Inflammatory macrophage (primary cell): ENCODE measurements around the gene KCNK18.
"Not testable (repeated sequence)": the region's sequence is repeated elsewhere in the genome, so short reads cannot be mapped to it uniquely, and the experiment has no call there.

Experiments
- DNase-seq, 2 donors: peaks; one replicate each; pipeline ENCODE4 v3.0.0-alpha.2; 2020 to 2022

Gene KCNK18

GRCh38 chr10:117222976-117223692 is 25.8 kb downstream of the KCNK18 start:
- no peak for DNase-seq

GRCh38 chr10:117223693-117224430 is 26.6 kb downstream of the KCNK18 start:
- DNase-seq = no peak

GRCh38 chr10:117224881-117225280 is 27.6 kb downstream of the KCNK18 start:
- no peak for DNase-seq

GRCh38 chr10:117226813-117227451 is 29.6 kb downstream of the KCNK18 start:
- peak; percentile 76 to 78 for DNase-seq

- DNase-seq = no peak
Observed at GRCh38 chr10:117228210-117228609, 30.9 kb downstream of the KCNK18 start.

- not testable (repeated sequence) for DNase-seq
Observed at GRCh38 chr10:117230107-117230506, 32.8 kb downstream of the KCNK18 start.

GRCh38 chr10:117237401-117237991 is 40.2 kb downstream of the KCNK18 start:
- DNase-seq = peak; percentile 79 to 95

GRCh38 chr10:117239051-117239450 is 41.8 kb downstream of the KCNK18 start:
- no peak for DNase-seq

GRCh38 chr10:117239721-117240620 is 42.7 kb downstream of the KCNK18 start:
- DNase-seq = no peak

- DNase-seq = no peak
Observed at GRCh38 chr10:117240621-117241529, 43.6 kb downstream of the KCNK18 start, which contains the start of gene SLC18A2. Gene SLC18A2 (plus strand): TSS chr10:117241114. CDS start chr10:117241694, 580 bp downstream.

GRCh38 chr10:117241541-117242462 is 44.5 kb downstream of the KCNK18 start:
- no peak for DNase-seq

- no peak for DNase-seq
Observed at GRCh38 chr10:117242463-117242832, 45.2 kb downstream of the KCNK18 start.

- no peak for DNase-seq
Observed at GRCh38 chr10:117246997-117247671, 49.8 kb downstream of the KCNK18 start.

- DNase-seq = no peak
Observed at GRCh38 chr10:117248750-117249465, 51.6 kb downstream of the KCNK18 start.

- DNase-seq = no peak
Observed at GRCh38 chr10:117249493-117250093, 52.3 kb downstream of the KCNK18 start.

GRCh38 chr10:117250411-117250810 is 53.1 kb downstream of the KCNK18 start:
- no peak for DNase-seq

- no peak for DNase-seq
Observed at GRCh38 chr10:117253908-117254307, 56.6 kb downstream of the KCNK18 start.

- DNase-seq = no peak
Observed at GRCh38 chr10:117254338-117254737, 57.0 kb downstream of the KCNK18 start.
